Measurements from ENCODE around the gene KCTD18. TPM values are rescaled to one million over a fixed set of nuclear protein-coding genes. Genes with fewer than 3 reads are reported as not detected.

Gene KCTD18
- 13.2 to 15.6 TPM (median 14.6 TPM) in 3 replicates for total RNA-seq

DNA sequence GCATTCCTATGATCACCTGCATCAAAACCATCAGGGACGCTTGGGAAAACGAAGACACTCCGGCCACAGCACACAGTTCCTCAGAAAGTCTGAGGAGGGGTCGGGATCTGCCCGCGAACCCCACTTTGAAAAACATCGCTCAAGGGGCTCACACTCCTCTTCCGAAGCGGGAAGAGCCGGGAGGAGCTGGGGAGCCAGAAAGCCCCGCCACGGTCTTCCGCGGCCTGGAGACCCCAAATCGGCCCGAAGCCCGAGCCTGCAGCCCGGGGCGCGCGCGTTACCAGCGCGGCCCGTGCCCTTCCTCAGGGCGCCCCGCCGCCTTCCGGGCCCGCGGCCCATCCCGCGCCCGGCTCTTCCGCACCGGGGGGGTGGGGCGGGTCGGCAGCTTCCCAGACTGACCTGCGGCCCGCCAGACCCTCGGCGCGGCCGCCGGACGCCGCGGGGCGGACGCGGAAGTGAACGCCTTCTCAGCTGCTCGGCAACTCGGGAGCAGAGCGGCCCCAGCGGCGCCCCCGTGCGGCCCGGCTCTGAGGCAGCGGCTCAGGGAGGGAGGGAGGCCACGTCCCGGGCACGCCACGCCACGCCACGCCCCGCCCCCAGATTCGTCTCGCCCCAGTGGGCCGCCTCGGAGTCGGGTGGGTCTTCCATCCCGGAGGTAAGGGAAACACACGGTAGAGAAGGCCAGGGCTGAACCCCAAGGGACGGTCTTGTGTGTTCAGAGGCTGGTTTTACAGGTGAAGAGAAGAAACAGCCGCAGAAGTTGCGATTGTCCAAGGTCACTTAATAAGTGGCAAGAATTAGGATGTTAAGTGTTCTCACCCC, at the start of gene KCTD18:
Gene KCTD18 (minus strand): TSS at position 457 of the 822 bp plus-strand sequence. CDS start 3,052 bp downstream, outside the sequence.
- peak; percentile 77 to 92 for DNase-seq (ENCODE audit: low spot score in 2 of 2, unreplicated experiment in 2 of 2)
- Mint-ChIP-seq H3K4me1 (peaks cover 12% of the 10 kb centered on the region), H3K9me3 (no peaks in the 10 kb centered on the region), H3K27ac (peak within 1 kb of the TSS; percentile 81), H3K27me3 (ENCODE audit: low read depth) (peaks cover 3% of the 10 kb centered on the region), H3K36me3 (peaks cover 2% of the 10 kb centered on the region), H3K4me3 (peak within 1 kb of the TSS; percentile 82)
- TF ChIP-seq, protein P1, sequence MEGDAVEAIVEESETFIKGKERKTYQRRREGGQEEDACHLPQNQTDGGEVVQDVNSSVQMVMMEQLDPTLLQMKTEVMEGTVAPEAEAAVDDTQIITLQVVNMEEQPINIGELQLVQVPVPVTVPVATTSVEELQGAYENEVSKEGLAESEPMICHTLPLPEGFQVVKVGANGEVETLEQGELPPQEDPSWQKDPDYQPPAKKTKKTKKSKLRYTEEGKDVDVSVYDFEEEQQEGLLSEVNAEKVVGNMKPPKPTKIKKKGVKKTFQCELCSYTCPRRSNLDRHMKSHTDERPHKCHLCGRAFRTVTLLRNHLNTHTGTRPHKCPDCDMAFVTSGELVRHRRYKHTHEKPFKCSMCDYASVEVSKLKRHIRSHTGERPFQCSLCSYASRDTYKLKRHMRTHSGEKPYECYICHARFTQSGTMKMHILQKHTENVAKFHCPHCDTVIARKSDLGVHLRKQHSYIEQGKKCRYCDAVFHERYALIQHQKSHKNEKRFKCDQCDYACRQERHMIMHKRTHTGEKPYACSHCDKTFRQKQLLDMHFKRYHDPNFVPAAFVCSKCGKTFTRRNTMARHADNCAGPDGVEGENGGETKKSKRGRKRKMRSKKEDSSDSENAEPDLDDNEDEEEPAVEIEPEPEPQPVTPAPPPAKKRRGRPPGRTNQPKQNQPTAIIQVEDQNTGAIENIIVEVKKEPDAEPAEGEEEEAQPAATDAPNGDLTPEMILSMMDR (IDR thresholded peaks at IDR 0.05; ENCODE audit: unreplicated experiment): peak; percentile 68

DNA sequence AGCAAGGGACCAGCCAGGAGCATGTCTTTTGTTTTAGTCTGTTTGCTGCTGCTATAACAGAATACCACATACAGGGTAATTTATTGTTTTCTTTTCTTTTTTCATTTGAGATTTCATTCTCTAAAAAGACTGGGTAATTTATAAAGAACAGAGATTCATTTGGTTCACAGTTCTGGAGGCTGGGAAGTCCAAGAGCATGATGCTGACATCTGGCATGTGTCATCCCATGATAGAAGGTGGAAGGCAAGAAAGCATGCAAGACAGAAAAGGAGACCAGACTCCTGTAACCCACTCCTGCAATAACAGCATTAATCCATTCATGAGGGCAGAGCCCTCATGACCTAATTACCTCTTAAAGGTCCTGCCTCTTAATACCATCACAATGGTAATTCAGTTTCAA, 30.9 kb upstream of the KCTD18 start:
- H3K4me3 Mint-ChIP-seq: no peak overlapping the region
- no peak overlapping the region for H3K27ac Mint-ChIP-seq
- H3K4me1 Mint-ChIP-seq: no peaks in the 10 kb centered on the region
- TF ChIP-seq, protein P1 (IDR thresholded peaks at IDR 0.05; ENCODE audit: unreplicated experiment): no peak
- peaks cover 45% of the 10 kb centered on the region for H3K36me3 Mint-ChIP-seq
- H3K27me3 Mint-ChIP-seq (ENCODE audit: low read depth): no peaks in the 10 kb centered on the region
- peaks cover 18% of the 10 kb centered on the region for H3K9me3 Mint-ChIP-seq
- DNase-seq (ENCODE audit: low spot score in 2 of 2, unreplicated experiment in 2 of 2): no peak

DNA sequence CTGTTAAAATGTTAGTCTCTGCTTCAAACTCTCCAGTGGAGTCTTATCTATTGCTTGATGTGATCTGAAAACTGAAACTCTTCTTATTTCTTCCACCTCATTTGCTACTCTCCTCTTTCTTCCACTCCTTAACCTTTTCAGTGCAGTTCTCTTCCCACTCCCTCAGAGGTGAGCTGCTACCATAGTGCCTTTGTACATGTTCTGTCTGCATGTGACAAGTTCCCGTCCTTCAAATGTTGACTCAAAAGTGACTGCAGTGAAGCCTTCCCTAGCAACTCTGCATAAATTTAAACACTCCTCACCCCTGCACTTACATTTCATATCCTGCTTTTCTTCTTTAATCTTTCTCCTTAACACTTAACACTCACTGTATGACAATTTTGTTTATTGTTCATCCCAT, 28.3 kb upstream of the KCTD18 start:
- no peak overlapping the region for H3K27ac Mint-ChIP-seq
- H3K4me1 Mint-ChIP-seq: peaks cover 11% of the 10 kb centered on the region
- DNase-seq (ENCODE audit: low spot score in 2 of 2, unreplicated experiment in 2 of 2): no peak
- no peak overlapping the region for H3K4me3 Mint-ChIP-seq
- H3K9me3 Mint-ChIP-seq: peaks cover 18% of the 10 kb centered on the region
- TF ChIP-seq, protein P1 (IDR thresholded peaks at IDR 0.05; ENCODE audit: unreplicated experiment): no peak
- peaks cover 31% of the 10 kb centered on the region for H3K36me3 Mint-ChIP-seq
- no peaks in the 10 kb centered on the region for H3K27me3 Mint-ChIP-seq (ENCODE audit: low read depth)

DNA sequence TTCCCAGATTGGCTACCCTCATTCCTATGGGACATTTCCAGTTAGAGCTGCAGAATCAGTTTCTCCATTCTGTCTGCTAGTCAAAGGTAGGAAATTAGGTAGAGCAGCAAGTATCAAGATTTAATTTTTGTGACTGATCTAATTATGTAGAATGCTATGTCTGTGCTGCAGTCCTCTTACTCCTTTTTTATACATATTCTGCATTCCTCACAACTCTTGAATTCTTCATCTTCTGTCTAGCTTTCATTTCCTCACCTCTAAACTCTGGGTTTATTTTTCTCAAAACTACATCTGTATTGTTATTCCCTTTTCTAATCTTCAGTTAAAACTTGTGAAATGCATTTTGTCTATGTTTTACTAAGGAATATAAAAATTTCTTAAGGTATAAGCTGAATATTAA, 24.7 kb upstream of the KCTD18 start:
- Mint-ChIP-seq H3K9me3 (peaks cover 1% of the 10 kb centered on the region), H3K27ac (peak overlapping the region; percentile 37), H3K27me3 (ENCODE audit: low read depth) (no peaks in the 10 kb centered on the region), H3K4me1 (peaks cover 13% of the 10 kb centered on the region), H3K36me3 (peaks cover 5% of the 10 kb centered on the region), H3K4me3 (no peak overlapping the region)
- DNase-seq (ENCODE audit: low spot score in 2 of 2, unreplicated experiment in 2 of 2): no peak
- TF ChIP-seq, protein P1 (IDR thresholded peaks at IDR 0.05; ENCODE audit: unreplicated experiment): no peak

DNA sequence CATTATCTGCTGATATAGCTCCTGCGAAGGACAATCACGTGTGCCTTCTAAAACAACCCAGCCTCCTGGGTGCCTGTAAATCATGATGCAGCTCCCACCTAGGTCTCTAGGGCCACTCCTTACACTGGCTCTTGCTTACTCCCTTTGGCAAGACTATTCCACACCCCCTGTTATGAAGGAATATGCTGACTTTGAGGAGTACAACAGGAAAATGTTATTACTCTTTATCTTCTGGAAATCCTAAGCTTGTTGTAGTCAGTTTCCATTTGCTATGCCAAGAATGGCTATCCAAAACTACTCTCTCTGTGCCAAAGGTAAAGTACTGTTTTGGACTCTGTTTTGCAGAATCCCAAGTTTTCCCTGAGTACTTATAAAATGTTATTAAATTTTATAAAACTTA, 23.9 kb upstream of the KCTD18 start:
- Mint-ChIP-seq H3K9me3 (no peaks in the 10 kb centered on the region), H3K4me1 (peaks cover 13% of the 10 kb centered on the region), H3K36me3 (peaks cover 3% of the 10 kb centered on the region), H3K27me3 (ENCODE audit: low read depth) (no peaks in the 10 kb centered on the region), H3K27ac (no peak overlapping the region), H3K4me3 (no peak overlapping the region)
- no peak for DNase-seq (ENCODE audit: low spot score in 2 of 2, unreplicated experiment in 2 of 2)
- TF ChIP-seq, protein P1 (IDR thresholded peaks at IDR 0.05; ENCODE audit: unreplicated experiment): no peak
